NCI-H1436 (cell line): ENCODE measurements around the gene TMEM271.

Experiments
- DNase-seq: peaks from one replicate; lab custom pipeline; 2025; lab: John Stamatoyannopoulos, UW

Gene TMEM271

DNA sequence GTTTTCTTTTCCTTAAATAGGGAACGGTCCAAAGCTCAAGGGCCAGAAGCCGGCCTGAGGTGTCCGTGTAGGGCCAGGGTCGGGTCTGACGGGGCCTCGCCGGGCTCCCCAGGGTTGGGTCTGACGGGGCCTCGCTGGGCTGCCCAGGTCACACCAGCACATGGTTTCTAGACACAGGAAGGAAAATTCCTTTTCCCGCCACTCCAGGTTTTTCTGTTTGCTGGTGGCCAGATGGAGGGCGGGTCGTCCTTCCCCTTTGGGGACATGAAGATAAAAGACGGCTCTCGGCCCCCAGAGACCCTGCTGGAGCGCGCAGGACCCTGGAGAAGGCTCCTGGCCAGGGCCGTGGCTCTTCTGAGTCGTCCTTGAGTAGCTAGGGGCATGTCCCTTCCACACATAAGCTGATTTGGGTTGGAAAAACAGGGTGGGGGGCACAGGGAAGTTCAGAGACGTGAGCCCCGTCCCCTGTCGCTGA, 42.0 kb downstream of the TMEM271 start:
- DNase-seq = no peak

DNA sequence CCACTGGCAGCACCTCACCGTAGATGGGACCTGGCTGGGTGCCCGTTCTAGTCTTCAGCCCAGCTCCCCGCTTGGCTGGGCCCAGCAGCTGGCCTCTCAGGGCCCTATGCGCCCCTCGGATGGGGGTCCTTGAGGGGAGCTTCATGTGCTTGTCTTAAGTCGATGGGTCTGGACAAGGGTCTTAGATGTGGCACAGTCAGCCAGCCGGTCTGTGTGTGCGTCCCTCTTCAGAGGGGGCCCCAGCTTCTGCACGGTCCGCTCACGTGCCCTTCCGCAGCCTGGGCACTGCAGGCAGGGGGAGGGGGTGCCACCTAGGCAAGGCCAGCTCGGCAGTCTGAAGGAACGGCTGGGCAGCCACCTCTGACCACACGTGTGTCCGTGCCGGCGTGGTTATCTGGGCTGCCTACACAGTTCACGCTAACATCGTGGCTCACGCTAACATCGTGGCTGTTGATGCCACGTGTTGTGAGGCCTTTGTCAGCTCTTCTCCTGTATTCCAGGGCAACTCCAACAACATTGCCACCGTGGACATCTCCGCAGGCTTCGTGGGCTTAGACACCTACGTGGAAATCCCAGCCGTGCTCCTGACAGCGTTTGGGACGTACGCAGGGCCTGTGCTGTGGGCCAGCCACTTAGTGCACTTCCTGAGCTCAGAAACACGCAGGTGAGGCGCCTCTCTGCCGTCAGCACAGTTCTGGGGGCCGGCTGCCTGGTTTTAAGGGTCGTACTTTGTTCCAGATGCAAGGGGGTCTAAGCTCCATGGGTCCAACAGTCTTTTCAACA, 42.6 kb downstream of the TMEM271 start:
- no peak for DNase-seq

DNA sequence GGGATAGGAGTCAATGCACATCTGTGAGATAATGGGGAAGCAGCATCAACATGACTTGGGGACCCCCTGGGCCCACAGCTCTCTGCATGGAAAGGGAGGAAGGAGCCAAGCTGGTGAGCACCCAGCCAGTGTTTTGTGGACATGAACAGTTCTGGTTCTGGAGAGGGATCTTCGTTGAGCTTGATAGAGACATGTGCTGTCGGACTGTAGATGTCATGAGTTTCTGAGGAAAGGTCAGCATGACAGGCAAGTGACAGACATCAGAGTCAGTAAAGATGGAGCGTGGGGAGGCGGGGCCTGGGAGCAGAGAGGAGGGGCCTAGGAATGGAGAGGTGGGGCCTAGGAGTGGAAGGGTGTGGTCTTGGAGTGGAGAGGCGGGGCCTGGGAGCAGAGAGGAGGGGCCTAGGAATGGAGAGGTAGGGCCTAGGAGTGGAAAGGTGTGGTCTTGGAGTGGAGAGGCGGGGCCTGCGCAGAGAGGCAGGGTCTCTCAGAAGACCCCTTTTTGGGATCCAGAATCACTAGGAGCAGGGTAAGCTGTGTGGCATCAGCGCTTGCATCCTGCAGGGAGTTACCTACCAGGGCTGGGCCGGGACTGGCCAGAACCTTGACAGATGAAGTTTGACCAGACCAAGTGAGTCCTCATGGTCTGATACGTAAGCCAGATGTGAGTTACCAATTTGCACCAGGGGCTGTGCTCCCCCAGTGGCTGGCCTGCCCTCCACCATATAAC, 43.3 kb downstream of the TMEM271 start:
- no peak for DNase-seq

DNA sequence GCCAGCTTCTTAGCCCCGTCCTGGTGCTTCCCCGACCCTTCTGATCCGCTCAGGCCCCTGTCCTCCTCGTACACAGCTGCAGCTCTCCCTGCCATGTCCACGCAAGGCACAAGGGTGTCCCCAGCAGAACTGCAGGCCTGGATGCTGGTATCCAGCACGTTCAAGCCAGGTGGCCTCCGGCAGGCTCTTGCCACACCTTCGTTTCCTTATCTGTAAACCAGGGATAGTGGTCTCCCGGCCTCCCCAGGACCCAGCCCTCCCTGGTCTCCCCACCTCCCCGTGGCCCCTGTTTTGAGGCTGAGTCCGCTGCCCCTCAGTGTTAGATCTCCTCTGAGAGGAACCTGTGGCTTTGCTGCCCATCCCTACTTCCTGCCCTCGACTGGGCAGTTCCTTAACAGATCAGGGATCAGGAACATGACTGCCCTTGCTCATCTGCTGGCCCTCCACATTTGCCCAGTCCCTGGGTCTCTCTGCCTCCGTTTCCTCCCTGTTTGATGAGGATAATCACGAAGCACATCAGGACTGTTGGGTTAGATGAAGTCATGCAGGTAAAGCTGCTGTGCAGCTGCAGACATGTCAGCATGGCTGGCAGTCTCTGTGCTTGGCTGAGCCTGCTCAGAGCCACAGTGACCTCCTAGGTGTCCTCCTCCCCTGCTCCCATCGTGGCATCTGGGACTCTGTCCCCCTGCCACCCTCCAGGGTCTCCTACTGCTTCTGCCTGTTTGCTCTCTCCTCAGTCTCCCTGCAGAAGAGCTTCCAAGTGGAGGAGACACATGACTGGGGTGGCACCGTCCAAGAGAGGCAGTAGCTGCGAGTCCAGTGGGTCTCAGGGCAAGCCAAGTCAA, 44.2 kb downstream of the TMEM271 start:
- DNase-seq = no peak

DNA sequence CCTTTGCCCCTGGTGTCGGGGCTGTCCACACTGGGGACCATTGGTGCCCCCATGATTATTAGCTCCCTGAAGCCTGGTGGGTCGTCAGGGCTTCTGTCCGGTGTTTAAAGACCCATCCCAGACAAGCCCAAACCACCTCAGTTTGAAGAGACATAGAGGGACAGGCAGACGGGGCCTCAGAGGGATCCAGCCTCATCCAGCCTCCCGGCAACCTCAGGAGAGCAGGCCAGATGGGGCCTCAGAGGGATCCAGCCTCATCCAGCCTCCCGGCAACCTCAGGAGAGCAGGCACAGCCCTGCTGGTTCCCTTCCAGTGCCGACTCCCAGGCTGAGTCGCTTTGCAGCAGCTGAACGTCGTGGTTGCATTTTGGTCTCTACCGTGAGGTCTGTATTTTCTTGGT, 45.0 kb downstream of the TMEM271 start:
- no peak for DNase-seq

DNA sequence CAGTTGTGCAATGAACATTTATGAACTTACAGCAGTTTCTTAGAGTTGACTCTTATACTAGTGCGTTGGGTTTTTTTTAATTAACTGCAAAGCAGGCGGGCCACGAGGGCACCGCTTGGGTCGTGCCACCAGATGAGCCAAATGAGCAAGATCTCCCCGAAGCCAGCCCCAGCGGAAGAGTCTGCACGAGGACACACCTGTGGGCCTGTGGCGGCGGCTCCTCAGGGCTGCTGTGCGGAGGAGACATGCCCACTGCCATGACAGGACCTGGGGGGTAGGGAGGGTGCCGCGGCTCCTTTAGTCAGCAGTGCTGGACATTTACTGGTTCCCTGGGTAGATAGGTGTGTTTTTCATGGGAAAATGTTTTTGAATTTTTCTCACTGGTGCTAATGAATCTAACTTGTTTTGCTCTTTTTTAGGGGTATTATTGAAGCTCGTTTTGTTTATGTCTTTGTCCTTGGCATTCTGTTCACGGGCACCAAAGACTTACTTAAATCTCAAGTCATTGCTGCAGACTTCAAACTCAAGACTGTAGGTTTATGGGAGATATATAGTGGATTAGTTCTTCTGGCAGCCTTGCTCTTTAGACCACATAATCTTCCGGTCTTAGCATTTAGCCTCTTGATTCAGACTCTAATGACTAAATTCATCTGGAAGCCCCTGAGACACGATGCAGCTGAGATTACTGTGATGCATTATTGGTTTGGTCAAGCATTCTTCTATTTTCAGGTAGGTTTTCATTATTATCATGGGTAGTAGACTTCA, 45.9 kb downstream of the TMEM271 start:
- no peak for DNase-seq

DNA sequence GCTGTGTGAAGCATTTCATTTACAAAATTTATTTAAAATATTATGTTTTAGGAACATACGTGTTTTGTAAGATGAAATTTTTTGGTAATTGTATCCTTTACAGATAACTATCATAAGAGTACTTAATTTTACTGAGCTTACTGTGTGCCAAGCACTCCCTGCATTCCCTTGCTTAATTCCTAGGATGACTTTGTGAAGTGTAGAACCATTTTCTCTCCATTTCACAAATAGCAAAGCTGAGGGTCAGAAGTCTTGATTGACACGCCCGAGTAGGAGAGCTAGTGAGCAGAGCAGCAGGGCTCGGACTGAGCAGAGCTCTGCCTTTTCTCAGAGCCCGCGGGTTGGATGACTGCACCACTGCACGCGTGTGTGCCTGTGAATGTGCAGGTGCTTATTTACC, 46.5 kb downstream of the TMEM271 start:
- no peak for DNase-seq

DNA sequence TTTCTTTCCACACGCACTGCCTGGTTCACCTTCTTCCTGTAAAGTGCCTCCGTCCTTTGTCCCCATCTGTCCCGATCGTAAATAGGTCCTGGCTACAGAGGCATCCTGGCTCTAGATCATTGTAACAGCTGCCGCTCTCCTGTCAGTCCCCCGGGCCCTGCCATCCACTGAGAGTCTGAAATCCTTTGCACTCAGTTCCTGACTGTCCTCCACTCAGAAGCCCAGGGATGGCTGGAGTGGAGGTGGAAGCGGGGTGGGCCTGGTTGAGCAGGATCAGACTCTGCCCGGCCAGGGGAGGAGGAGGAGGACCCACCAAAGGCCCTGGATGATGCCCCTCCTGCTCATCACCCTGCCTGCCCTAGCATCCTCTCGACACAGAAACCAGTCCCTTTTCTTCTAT, 47.3 kb downstream of the TMEM271 start:
- DNase-seq = no peak

DNA sequence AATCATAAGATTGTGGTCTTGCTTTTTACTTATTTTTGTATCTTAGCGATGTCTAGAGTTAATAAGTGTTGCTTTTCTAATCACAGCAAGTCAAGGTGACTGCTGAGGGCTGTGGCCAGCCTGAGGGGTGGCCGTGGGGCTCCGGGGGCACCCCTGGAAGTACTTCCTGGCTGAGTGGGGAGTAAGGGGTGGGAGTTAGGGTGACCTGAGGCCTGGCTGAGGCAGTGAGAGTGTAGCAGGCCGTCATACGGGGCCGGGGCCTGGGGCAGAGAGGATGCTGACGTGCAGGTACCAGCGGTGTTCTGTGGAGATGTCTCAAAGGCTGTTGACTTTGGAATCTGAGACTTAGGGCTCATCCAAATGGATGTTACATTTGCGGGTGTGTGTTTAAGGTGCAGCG, 47.8 kb downstream of the TMEM271 start:
- no peak for DNase-seq

DNA sequence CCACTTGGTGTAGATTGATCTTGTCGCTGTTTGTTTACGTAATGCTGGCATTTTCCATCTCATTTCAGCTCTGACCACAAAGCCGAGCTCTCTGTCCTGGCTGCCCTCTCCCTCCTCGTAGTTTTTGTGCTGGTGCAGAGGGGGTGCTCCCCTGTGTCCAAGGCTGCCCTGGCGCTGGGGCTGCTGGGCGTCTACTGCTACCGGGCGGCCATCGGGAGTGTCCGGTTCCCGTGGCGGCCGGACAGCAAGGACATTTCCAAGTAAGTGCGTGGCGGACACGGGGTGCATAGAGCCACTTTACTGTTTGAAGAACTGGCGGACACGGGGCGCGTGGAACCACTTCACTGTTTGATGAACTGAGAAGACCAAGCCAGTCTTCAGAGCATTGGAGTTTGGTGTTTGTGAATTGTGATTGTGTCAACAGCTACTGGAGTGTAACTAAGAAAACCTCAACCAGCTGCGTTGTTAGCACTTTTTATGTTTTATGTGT, 49.1 kb downstream of the TMEM271 start:
- no peak for DNase-seq

DNA sequence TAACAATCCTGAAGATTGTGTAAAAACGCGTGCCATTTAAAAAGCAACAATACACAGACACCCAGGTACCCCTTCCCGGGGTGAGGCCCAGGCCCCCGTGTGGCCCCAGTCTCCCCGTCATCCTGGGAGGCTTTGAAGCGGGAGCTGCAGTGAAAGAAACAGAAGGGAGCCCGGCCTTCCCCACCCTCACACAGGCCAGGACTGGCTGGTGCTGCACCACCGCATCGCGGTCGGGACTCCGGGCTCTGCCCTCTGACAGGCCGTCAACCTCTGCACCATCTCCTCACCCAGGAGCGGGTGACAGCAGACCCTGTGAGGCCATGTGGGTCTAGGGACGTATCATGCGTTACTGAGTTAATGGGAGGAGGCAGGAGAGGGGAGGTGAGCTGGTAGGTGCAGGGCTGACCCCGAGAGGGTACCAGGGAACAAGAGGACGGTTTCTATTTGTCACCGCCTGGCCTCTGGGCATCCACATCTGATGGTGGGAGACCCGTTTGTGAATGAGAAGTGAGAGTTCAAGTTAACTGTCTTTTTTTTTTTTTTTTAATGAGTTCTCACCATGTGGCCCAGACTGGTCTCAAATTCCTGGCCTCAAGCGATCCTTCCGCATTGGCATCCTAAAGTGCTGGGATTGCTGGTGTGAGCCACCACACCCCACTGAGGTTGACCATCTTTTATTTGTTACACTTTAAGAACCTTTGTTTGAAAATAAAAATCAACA, 49.7 kb downstream of the TMEM271 start:
- DNase-seq = no peak

DNA sequence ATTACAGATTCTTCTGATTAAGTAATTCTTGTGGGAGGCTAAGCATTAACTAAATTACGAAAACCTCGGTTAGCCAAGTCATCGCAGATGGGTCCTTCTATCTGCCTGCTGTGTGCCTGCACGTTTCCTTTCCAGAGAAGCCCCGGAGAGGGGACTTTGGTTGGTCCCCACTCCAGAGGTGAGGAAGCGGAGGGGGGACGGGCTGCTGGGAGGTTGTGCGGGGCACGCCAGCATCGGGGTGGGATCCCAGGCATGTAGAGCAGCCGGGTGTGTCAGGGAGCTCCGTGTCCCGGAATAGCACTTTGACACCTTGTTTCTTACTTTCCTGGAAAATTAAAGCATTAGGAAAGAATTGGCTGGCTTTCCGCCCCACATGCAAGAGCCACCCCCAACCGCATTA, 50.4 kb downstream of the TMEM271 start:
- DNase-seq = no peak

DNA sequence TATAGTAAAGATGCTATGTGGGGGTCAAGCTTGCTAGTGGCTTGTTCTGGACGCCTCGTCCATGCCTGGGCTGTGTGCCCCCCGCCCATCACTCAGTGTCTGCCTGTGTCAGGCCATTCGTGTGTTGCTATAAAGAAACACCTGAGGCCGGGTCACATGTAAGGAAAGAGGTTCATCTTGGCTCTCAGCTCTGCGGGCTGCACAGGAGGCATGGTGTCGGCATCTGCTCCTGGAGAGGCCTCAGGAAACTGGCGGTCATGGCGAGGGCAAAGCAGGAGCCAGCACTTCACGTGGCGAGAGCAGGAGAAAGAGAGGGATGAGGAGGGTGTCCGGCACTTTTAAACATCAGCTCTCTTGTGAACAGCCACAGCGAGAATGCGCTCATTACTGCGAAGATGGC, 51.9 kb downstream of the TMEM271 start:
- no peak for DNase-seq
